Kidney epithelial cell (primary cell): ENCODE data around the gene FRMPD2. TPM values are rescaled to one million over a fixed set of nuclear protein-coding genes. Genes with fewer than 3 reads are reported as not detected.

ENCODE experiments used
- DNase-seq: peaks from one replicate; pipeline ENCODE4 v3.0.0-alpha.2; 2010; ENCODE audit warnings: low read depth
- H3K27me3 ChIP-seq: 2 replicates; pipeline ENCODE4 v1.6.0; 2011; ENCODE audit warnings: low read length; ENCODE audit not compliant: control insufficient read depth, insufficient read depth
- H3K36me3 ChIP-seq: 2 replicates; pipeline ENCODE4 v1.5.1; 2011; ENCODE audit warnings: low read length; ENCODE audit not compliant: control insufficient read depth, insufficient read depth
- H3K4me3 ChIP-seq: 2 replicates; pipeline ENCODE4 v1.5.1; 2011; ENCODE audit warnings: low read depth, mild to moderate bottlenecking, control low read depth, low read length
- CTCF ChIP-seq: IDR thresholded peaks from 2 replicates; pipeline ENCODE4 v1.5.1; 2011; ENCODE audit warnings: mild to moderate bottlenecking, moderate library complexity, low read length, control low read depth, inconsistent platforms; ENCODE audit not compliant: insufficient read depth, poor library complexity, severe bottlenecking
- total RNA-seq: library from RNA; depleted of rRNA; stranded (reverse); fragments of >200 nt; gene quantifications from 2 replicates; pipeline ENCODE4 v1.2.3, GENCODE V29; 2015

Gene FRMPD2
- total RNA-seq, 1 donor from 2014 or later: 0.42 TPM

GRCh38 chr10:48266528-48266927, 8.0 kb downstream of the FRMPD2 start:
- no peak for TF ChIP-seq CTCF
- no peak for DNase-seq
- H3K4me3 ChIP-seq: no peak overlapping the region

GRCh38 chr10:48258105-48258504, 16.4 kb downstream of the FRMPD2 start:
- DNase-seq: no peak
- H3K4me3 ChIP-seq: no peak overlapping the region
- no peak for TF ChIP-seq CTCF
- H3K27me3 ChIP-seq: no peaks in the 10 kb centered on the region
- no peaks in the 10 kb centered on the region for H3K36me3 ChIP-seq

More at GRCh38 chr10:48266528-48266927, 8.0 kb downstream of the FRMPD2 start:
- no peaks in the 10 kb centered on the region for H3K36me3 ChIP-seq
- no peaks in the 10 kb centered on the region for H3K27me3 ChIP-seq

GRCh38 chr10:48257407-48257961, 17.0 kb downstream of the FRMPD2 start:
- TF ChIP-seq CTCF: no peak
- no peak for DNase-seq
- Histone ChIP-seq H3K27me3 (no peaks in the 10 kb centered on the region), H3K4me3 (no peak overlapping the region), H3K36me3 (no peaks in the 10 kb centered on the region)

GRCh38 chr10:48255722-48256121, 18.8 kb downstream of the FRMPD2 start:
- Histone ChIP-seq H3K36me3 (no peaks in the 10 kb centered on the region), H3K27me3 (no peaks in the 10 kb centered on the region), H3K4me3 (no peak overlapping the region)
- DNase-seq: no peak
- TF ChIP-seq CTCF: no peak

GRCh38 chr10:48254750-48255512, 19.6 kb downstream of the FRMPD2 start:
- no peaks in the 10 kb centered on the region for H3K36me3 ChIP-seq
- DNase-seq: no peak
- TF ChIP-seq CTCF: no peak
- H3K27me3 ChIP-seq: no peaks in the 10 kb centered on the region
- no peak overlapping the region for H3K4me3 ChIP-seq
